Measurements from ENCODE around the gene IL31. TPM values are rescaled to one million over a fixed set of nuclear protein-coding genes. Genes with fewer than 3 reads are reported as not detected.

Gene IL31
- total and polyA plus RNA-seq, 8 donors: not detected

- Histone ChIP-seq H3K4me3 (no peak overlapping the region), H3K9me3 (no peaks in the 10 kb centered on the region), H3K27ac (no peak overlapping the region), H3K36me3 (peaks cover 48 to 60% (median 59%) of the 10 kb centered on the region in 4 donors), H3K27me3 (peaks cover 0 to 34% (median 25%) of the 10 kb centered on the region in 3 donors), H3K4me1 (peaks cover 19 to 29% (median 24%) of the 10 kb centered on the region in 4 donors)
- intact Hi-C loops (cut with DNase I; ENCODE audit: low total_unique reads): no loop called here
- WGBS, 5 donors: 79 to 85% (median 82%) methylated on average over 8 of the region's 8 CpGs
- no peak for TF ChIP-seq EP300 (IDR thresholded peaks at IDR 0.05)
- TF ChIP-seq CTCF (IDR thresholded peaks at IDR 0.05): no peak
- no peak for TF ChIP-seq POLR2AphosphoS5 (IDR thresholded peaks at IDR 0.05)
- no peak for TF ChIP-seq POLR2A (IDR thresholded peaks at IDR 0.05)
- no peak for DNase-seq
Measured at GRCh38 chr12:122207391-122207790, 33.4 kb upstream of the IL31 start.

- H3K27ac ChIP-seq: no peak overlapping the region
- H3K36me3 ChIP-seq: peaks cover 44 to 56% (median 55%) of the 10 kb centered on the region in 4 donors
- intact Hi-C loops (cut with DNase I; ENCODE audit: low total_unique reads): no loop called here
- H3K4me3 ChIP-seq: no peak overlapping the region
- 84 to 93% (median 90%) methylated on average over 3 to 8 of the region's 8 CpGs for WGBS, 5 donors
- peaks cover 0 to 36% (median 25%) of the 10 kb centered on the region in 3 donors for H3K27me3 ChIP-seq
- H3K4me1 ChIP-seq: peaks cover 19 to 29% (median 24%) of the 10 kb centered on the region in 4 donors
- H3K9me3 ChIP-seq: no peaks in the 10 kb centered on the region
- TF ChIP-seq CTCF (IDR thresholded peaks at IDR 0.05) (no peak), POLR2A (IDR thresholded peaks at IDR 0.05) (no peak), EP300 (IDR thresholded peaks at IDR 0.05) (no peak), POLR2AphosphoS5 (IDR thresholded peaks at IDR 0.05) (no peak)
- DNase-seq: no peak
Measured at GRCh38 chr12:122206976-122207375, 33.0 kb upstream of the IL31 start.

- peaks cover 0 to 43% (median 32%) of the 10 kb centered on the region in 3 donors for H3K27me3 ChIP-seq
- 58 to 75% (median 61%) methylated on average over 26 to 27 of the region's 27 CpGs for WGBS, 5 donors
- no peak overlapping the region for H3K27ac ChIP-seq
- no peaks in the 10 kb centered on the region for H3K9me3 ChIP-seq
- peaks cover 41 to 49% (median 48%) of the 10 kb centered on the region in 4 donors for H3K36me3 ChIP-seq
- no peak for TF ChIP-seq POLR2A (IDR thresholded peaks at IDR 0.05)
- no peak for TF ChIP-seq POLR2AphosphoS5 (IDR thresholded peaks at IDR 0.05)
- no peak for TF ChIP-seq CTCF (IDR thresholded peaks at IDR 0.05)
- TF ChIP-seq EP300 (IDR thresholded peaks at IDR 0.05): no peak
- intact Hi-C loops (cut with DNase I; ENCODE audit: low total_unique reads): no loop called here
- H3K4me1 ChIP-seq: peaks cover 19 to 29% (median 24%) of the 10 kb centered on the region in 4 donors
- DNase-seq: no peak
- no peak overlapping the region for H3K4me3 ChIP-seq
Measured at GRCh38 chr12:122206111-122206881, 32.3 kb upstream of the IL31 start.

- intact Hi-C loops (cut with DNase I; ENCODE audit: low total_unique reads): no loop called here
- Histone ChIP-seq H3K27me3 (peaks cover 5 to 53% (median 38%) of the 10 kb centered on the region in 3 donors), H3K27ac (no peak overlapping the region), H3K4me1 (peaks cover 19 to 29% (median 24%) of the 10 kb centered on the region in 4 donors), H3K4me3 (no peak overlapping the region), H3K36me3 (peaks cover 33 to 39% (median 38%) of the 10 kb centered on the region in 4 donors), H3K9me3 (no peaks in the 10 kb centered on the region)
- TF ChIP-seq POLR2A (IDR thresholded peaks at IDR 0.05) (no peak), EP300 (IDR thresholded peaks at IDR 0.05) (no peak), CTCF (IDR thresholded peaks at IDR 0.05) (no peak), POLR2AphosphoS5 (IDR thresholded peaks at IDR 0.05) (no peak)
- DNase-seq: no peak
- 34 to 44% (median 41%) methylated on average over 23 of the region's 23 CpGs for WGBS, 5 donors
Measured at GRCh38 chr12:122205053-122205925, 31.3 kb upstream of the IL31 start.

Data from stomach (tissue), 9 donors.